ENCODE results near the gene SP100. TPM values are rescaled to one million over a fixed set of nuclear protein-coding genes. Genes with fewer than 3 reads are reported as not detected.
"Not testable (repeated sequence)": the region's sequence is repeated elsewhere in the genome, so short reads cannot be mapped to it uniquely, and the experiment has no call there.

SP100 gene
- total and polyA plus RNA-seq, 11 donors = 32.6 to 133 (median 67.5) TPM

GRCh38 chr2:230434677-230435324 is 18.8 kb downstream of the SP100 start:
- Histone ChIP-seq H3K4me1 (peaks cover 0 to 58% (median 9%) of the 10 kb centered on the region in 12 donors), H3K36me3 (peaks cover 0 to 32% (median 7%) of the 10 kb centered on the region in 9 donors), H3K27ac (peak overlapping the region in 1 of 12 donors; percentile 33), H3K27me3 (no peaks in the 10 kb centered on the region), H3K4me3 (no peak overlapping the region), H3K9me3 (peaks cover 0 to 43% (median 8%) of the 10 kb centered on the region in 12 donors)
- WGBS, 4 donors = 73 to 92% (median 77%) methylated on average over 4 of the region's 4 CpGs
- TF ChIP-seq CTCF (IDR thresholded peaks at IDR 0.05) (no peak), POLR2A (IDR thresholded peaks at IDR 0.05) (no peak)
- DNase-seq (no peak), ATAC-seq (no peak)
- intact Hi-C loops (cut with DNase I) = no loop called here

GRCh38 chr2:230435431-230435830 is 19.4 kb downstream of the SP100 start:
- Histone ChIP-seq H3K27ac (no peak overlapping the region), H3K4me3 (no peak overlapping the region), H3K4me1 (peaks cover 0 to 58% (median 13%) of the 10 kb centered on the region in 12 donors), H3K27me3 (no peaks in the 10 kb centered on the region), H3K9me3 (peaks cover 0 to 38% (median 8%) of the 10 kb centered on the region in 12 donors), H3K36me3 (peaks cover 0 to 26% (median 7%) of the 10 kb centered on the region in 9 donors)
- intact Hi-C loops (cut with DNase I) = no loop called here
- WGBS, 4 donors = 95 to 98% (median 97%) methylated on average over 2 of the region's 2 CpGs
- DNase-seq = no peak
- TF ChIP-seq POLR2A (IDR thresholded peaks at IDR 0.05) (no peak), CTCF (IDR thresholded peaks at IDR 0.05) (no peak)
- ATAC-seq = no peak

- Histone ChIP-seq H3K27ac (peak overlapping the region in 1 of 12 donors; percentile 77), H3K36me3 (peaks cover 0 to 42% (median 18%) of the 10 kb centered on the region in 9 donors), H3K9me3 (peaks cover 0 to 20% (median 8%) of the 10 kb centered on the region in 12 donors), H3K4me1 (peaks cover 0 to 65% (median 27%) of the 10 kb centered on the region in 12 donors)
- H3K27me3 ChIP-seq; DNase-seq; H3K4me3 ChIP-seq; ATAC-seq; intact Hi-C loops (cut with DNase I): not testable (repeated sequence)
Measured at GRCh38 chr2:230439121-230439520, 23.1 kb downstream of the SP100 start.

- ATAC-seq = no peak
- DNase-seq = no peak
- intact Hi-C loops (cut with DNase I) = no loop called here
Measured at GRCh38 chr2:230439590-230439989, 23.6 kb downstream of the SP100 start.

More at GRCh38 chr2:230439590-230439989, 23.6 kb downstream of the SP100 start:
- no peak overlapping the region for H3K4me3 ChIP-seq
- H3K4me1 ChIP-seq = peaks cover 0 to 65% (median 27%) of the 10 kb centered on the region in 12 donors
- peaks cover 0 to 20% (median 8%) of the 10 kb centered on the region in 12 donors for H3K9me3 ChIP-seq
- TF ChIP-seq CTCF (IDR thresholded peaks at IDR 0.05) (no peak), POLR2A (IDR thresholded peaks at IDR 0.05) (no peak)
- H3K27ac ChIP-seq = peak overlapping the region in 1 of 12 donors; percentile 77
- peaks cover 0 to 47% (median 23%) of the 10 kb centered on the region in 9 donors for H3K36me3 ChIP-seq
- no peaks in the 10 kb centered on the region for H3K27me3 ChIP-seq
- WGBS, 4 donors = 6 to 24% (median 9%) methylated on average over 2 of the region's 2 CpGs
